ENCODE data around the gene ATAT1. TPM values are rescaled to one million over a fixed set of nuclear protein-coding genes. Genes with fewer than 3 reads are reported as not detected.
A peak's percentile ranks its signal among the peaks of the same experiment; 100 is the strongest.

The ATAT1 gene
- total and polyA plus RNA-seq, 3 experiments from 2014 or later = 1.5 to 10.7 (median 10.5) TPM

GRCh38 chr6:30690403-30691207 lies 63.9 kb downstream of the ATAT1 start, which contains the start of gene NRM:
Gene NRM (minus strand): TSS chr6:30690984. CDS start chr6:30690974, 10 bp downstream.
- Mint-ChIP-seq H3K4me3 (peak within 1 kb of the TSS; percentile 81 to 100 (median 90)), H3K36me3 (peaks cover 0 to 15% (median 2%) of the 10 kb centered on the region in 3 donors), H3K27ac (peak within 1 kb of the TSS; percentile 58 to 99 (median 96)), H3K4me1 (peaks cover 40 to 53% (median 40%) of the 10 kb centered on the region in 3 donors), H3K27me3 (no peaks in the 10 kb centered on the region), H3K9me3 (no peaks in the 10 kb centered on the region)
- Histone ChIP-seq H3K27ac (ENCODE audit: low read depth, low read length) (peak within 1 kb of the TSS; percentile 24), H3K9me3 (ENCODE audit: low read length) (no peaks in the 10 kb centered on the region), H3K36me3 (ENCODE audit: insufficient read depth, low read length) (no peaks in the 10 kb centered on the region), H3K4me3 (ENCODE audit: low read length) (peak within 1 kb of the TSS; percentile 37), H3K4me1 (ENCODE audit: insufficient read depth, low read length) (peaks cover 37% of the 10 kb centered on the region), H3K27me3 (ENCODE audit: insufficient read depth, low read length, poor library complexity, severe bottlenecking) (no peaks in the 10 kb centered on the region)
- ChIA-PET CTCF (interaction anchor here (1.4 to 3.1 kb wide), 5 partner anchors 9 to 32 kb away, joined by 3 to 21 read pairs (median 4); no protein-coding TSS in a partner anchor), POLR2A (interaction anchor here (0.7 to 1.5 kb wide), 4 partner anchors 9 to 31 kb away, joined by 3 to 8 read pairs (median 4); partner anchors contain the start of genes MDC1 and TUBB)
- DNase-seq = peak; percentile 54 to 76 (median 68)

- CTCF ChIA-PET = interaction anchor here (1.4 to 3.1 kb wide), 4 partner anchors 11 to 31 kb away, joined by 3 to 21 read pairs (median 10); no protein-coding TSS in a partner anchor
- peaks cover 0 to 7% (median 2%) of the 10 kb centered on the region in 3 donors for H3K36me3 Mint-ChIP-seq
- no peaks in the 10 kb centered on the region for H3K9me3 Mint-ChIP-seq
- no peak for DNase-seq
- H3K4me1 Mint-ChIP-seq = peaks cover 40 to 50% (median 40%) of the 10 kb centered on the region in 3 donors
- peak overlapping the region; percentile 24 for H3K27ac ChIP-seq (ENCODE audit: low read depth, low read length)
- POLR2A ChIA-PET = interaction anchor here (0.7 to 1.5 kb wide), 4 partner anchors 9 to 31 kb away, joined by 3 to 8 read pairs (median 4); partner anchors contain the start of genes MDC1 and TUBB
- H3K4me3 ChIP-seq (ENCODE audit: low read length) = peak overlapping the region; percentile 37
- H3K4me1 ChIP-seq (ENCODE audit: insufficient read depth, low read length) = peaks cover 37% of the 10 kb centered on the region
- H3K4me3 Mint-ChIP-seq = peak overlapping the region; percentile 81 to 99 (median 86)
- no peaks in the 10 kb centered on the region for H3K36me3 ChIP-seq (ENCODE audit: insufficient read depth, low read length)
- no peaks in the 10 kb centered on the region for H3K27me3 Mint-ChIP-seq
- H3K27me3 ChIP-seq (ENCODE audit: insufficient read depth, low read length, poor library complexity, severe bottlenecking) = no peaks in the 10 kb centered on the region
- peak overlapping the region; percentile 43 to 99 (median 84) for H3K27ac Mint-ChIP-seq
- no peaks in the 10 kb centered on the region for H3K9me3 ChIP-seq (ENCODE audit: low read length)
These were observed 64.7 kb downstream of the ATAT1 start for GRCh38 chr6:30691208-30691847.

Other genes starting within 250 kb of the ATAT1 start
- gene HLA-E, start 137.4 kb upstream of the ATAT1 start, total RNA-seq = 100 to 1,000 TPM; 502 to 511 TPM
- gene HLA-E, start 137.4 kb upstream of the ATAT1 start, polyA plus RNA-seq = 2,881 TPM
- gene GNL1, start 70.4 kb upstream of the ATAT1 start, total RNA-seq = 100 to 1,000 TPM; 100 to 102 TPM
- gene GNL1, start 70.4 kb upstream of the ATAT1 start, polyA plus RNA-seq = 49.8 TPM
- 10 to 100 TPM; 28.2 to 28.9 TPM for gene PRR3, start 69.6 kb upstream of the ATAT1 start, total RNA-seq
- 8.9 TPM for gene PRR3, start 69.6 kb upstream of the ATAT1 start, polyA plus RNA-seq
- gene ABCF1, start 55.4 kb upstream of the ATAT1 start, total RNA-seq = 100 to 1,000 TPM; 127 to 133 TPM
- 54.0 TPM for gene ABCF1, start 55.4 kb upstream of the ATAT1 start, polyA plus RNA-seq
- 100 to 1,000 TPM; 115 to 117 TPM for gene PPP1R10, start 9.6 kb upstream of the ATAT1 start, total RNA-seq
- 27.3 TPM for gene PPP1R10, start 9.6 kb upstream of the ATAT1 start, polyA plus RNA-seq
- gene MRPS18B, start 9.0 kb upstream of the ATAT1 start, total RNA-seq = 100 to 1,000 TPM; 102 to 103 TPM
- gene MRPS18B, start 9.0 kb upstream of the ATAT1 start, polyA plus RNA-seq = 113 TPM
- 10 to 100 TPM; 35.9 to 42.2 TPM for gene C6orf136, start 20.3 kb downstream of the ATAT1 start, total RNA-seq
- 11.8 TPM for gene C6orf136, start 20.3 kb downstream of the ATAT1 start, polyA plus RNA-seq
- gene DHX16, start 46.1 kb downstream of the ATAT1 start, total RNA-seq = 10 to 100 TPM; 47.5 to 49.1 TPM
- gene DHX16, start 46.1 kb downstream of the ATAT1 start, polyA plus RNA-seq = 31.0 TPM
- gene PPP1R18, start 59.8 kb downstream of the ATAT1 start, total RNA-seq = 100 to 1,000 TPM; 149 to 153 TPM
- 166 TPM for gene PPP1R18, start 59.8 kb downstream of the ATAT1 start, polyA plus RNA-seq
- gene NRM, start 64.1 kb downstream of the ATAT1 start, total RNA-seq = 10 to 100 TPM; 28.1 to 29.2 TPM
- gene NRM, start 64.1 kb downstream of the ATAT1 start, polyA plus RNA-seq = 11.7 TPM
- 10 to 100 TPM; 59.4 to 71.1 TPM for gene MDC1, start 90.4 kb downstream of the ATAT1 start, total RNA-seq
- gene MDC1, start 90.4 kb downstream of the ATAT1 start, polyA plus RNA-seq = 6.4 TPM
- gene TUBB, start 93.5 kb downstream of the ATAT1 start, total RNA-seq = 1,000 to 10,000 TPM; 1,610 to 1,639 TPM
- 136 TPM for gene TUBB, start 93.5 kb downstream of the ATAT1 start, polyA plus RNA-seq
- 100 to 1,000 TPM; 154 to 155 TPM for gene FLOT1, start 115.8 kb downstream of the ATAT1 start, total RNA-seq
- 104 TPM for gene FLOT1, start 115.8 kb downstream of the ATAT1 start, polyA plus RNA-seq
- 100 to 1,000 TPM; 267 to 294 TPM for gene IER3, start 117.7 kb downstream of the ATAT1 start, total RNA-seq
- 0.58 TPM for gene IER3, start 117.7 kb downstream of the ATAT1 start, polyA plus RNA-seq

Data from CD8-positive, alpha-beta memory T cell (primary cell).